HG02763 (cell line): ENCODE results near the gene SPINK7.
"Not testable (repeated sequence)": the region's sequence is repeated elsewhere in the genome, so short reads cannot be mapped to it uniquely, and the experiment has no call there.

Experiments used
- ATAC-seq: cut with Tn5 transposase; IDR thresholded peaks from one replicate; pipeline ENCODE4 v1.9.1; 2021; ENCODE audit warnings: mild to moderate bottlenecking, moderate library complexity; ENCODE audit not compliant: unreplicated experiment

Gene SPINK7

GRCh38 chr5:148312153-148312552 is at the start of gene SPINK7:
Gene SPINK7 (plus strand): TSS chr5:148312423. CDS start chr5:148312484, 61 bp downstream.
- no peak for ATAC-seq

GRCh38 chr5:148267962-148268361 is 44.3 kb upstream of the SPINK7 start:
- no peak for ATAC-seq

GRCh38 chr5:148268566-148268965 is 43.7 kb upstream of the SPINK7 start, which contains the start of gene SPINK13:
Gene SPINK13 (plus strand): TSS chr5:148268794. CDS start chr5:148270073, 1,279 bp downstream.
- no peak for ATAC-seq

GRCh38 chr5:148275129-148275528 is 37.1 kb upstream of the SPINK7 start:
- not testable (repeated sequence) for ATAC-seq

- ATAC-seq = not testable (repeated sequence)
Measured at GRCh38 chr5:148280893-148281292, 31.3 kb upstream of the SPINK7 start.

GRCh38 chr5:148281336-148281735 is 30.9 kb upstream of the SPINK7 start:
- not testable (repeated sequence) for ATAC-seq

GRCh38 chr5:148290271-148291195 is 21.7 kb upstream of the SPINK7 start:
- no peak for ATAC-seq

- ATAC-seq = no peak
Measured at GRCh38 chr5:148297731-148298130, 14.5 kb upstream of the SPINK7 start.

- ATAC-seq = no peak
Measured at GRCh38 chr5:148306446-148306845, 5.8 kb upstream of the SPINK7 start.

GRCh38 chr5:148309019-148309418 is 3.2 kb upstream of the SPINK7 start:
- no peak for ATAC-seq

- no peak for ATAC-seq
Measured at GRCh38 chr5:148309746-148310145, 2.5 kb upstream of the SPINK7 start.

GRCh38 chr5:148311484-148311883 is 739 bp upstream of the SPINK7 start:
- no peak for ATAC-seq

GRCh38 chr5:148314187-148314586 is 2.0 kb downstream of the SPINK7 start:
- ATAC-seq = no peak

GRCh38 chr5:148314731-148315130 is 2.5 kb downstream of the SPINK7 start:
- no peak for ATAC-seq

- ATAC-seq = not testable (repeated sequence)
Measured at GRCh38 chr5:148320011-148320963, 8.1 kb downstream of the SPINK7 start.

- no peak for ATAC-seq
Measured at GRCh38 chr5:148333262-148333849, 21.1 kb downstream of the SPINK7 start.

GRCh38 chr5:148335259-148335658 is 23.0 kb downstream of the SPINK7 start, which contains the start of gene SPINK9:
Gene SPINK9 (plus strand): TSS chr5:148335559. CDS start chr5:148335614, 55 bp downstream.
- ATAC-seq = no peak

- no peak for ATAC-seq
Measured at GRCh38 chr5:148336704-148337435, 24.6 kb downstream of the SPINK7 start.

- no peak for ATAC-seq
Measured at GRCh38 chr5:148342371-148343045, 30.3 kb downstream of the SPINK7 start.

GRCh38 chr5:148343046-148343407 is 30.8 kb downstream of the SPINK7 start:
- ATAC-seq = no peak
